SHP77 treated with DMSO at 0.1 percent for 48 hours (cell line): ENCODE measurements around the gene HGF.
"Not testable (repeated sequence)": the region's sequence is repeated elsewhere in the genome, so short reads cannot be mapped to it uniquely, and the experiment has no call there.

Experiments
- DNase-seq: peaks from one replicate; lab custom pipeline; 2025; lab: John Stamatoyannopoulos, UW

The HGF gene

GRCh38 chr7:81769891-81770727 lies at the start of gene HGF:
TSS of gene HGF (minus strand) at chr7:81770047. CDS start at chr7:81769971, 76 bp downstream.
- DNase-seq, result no peak

- peak; percentile 26 for DNase-seq
Measured at GRCh38 chr7:81816312-81816711, 46.5 kb upstream of the HGF start.

DNA sequence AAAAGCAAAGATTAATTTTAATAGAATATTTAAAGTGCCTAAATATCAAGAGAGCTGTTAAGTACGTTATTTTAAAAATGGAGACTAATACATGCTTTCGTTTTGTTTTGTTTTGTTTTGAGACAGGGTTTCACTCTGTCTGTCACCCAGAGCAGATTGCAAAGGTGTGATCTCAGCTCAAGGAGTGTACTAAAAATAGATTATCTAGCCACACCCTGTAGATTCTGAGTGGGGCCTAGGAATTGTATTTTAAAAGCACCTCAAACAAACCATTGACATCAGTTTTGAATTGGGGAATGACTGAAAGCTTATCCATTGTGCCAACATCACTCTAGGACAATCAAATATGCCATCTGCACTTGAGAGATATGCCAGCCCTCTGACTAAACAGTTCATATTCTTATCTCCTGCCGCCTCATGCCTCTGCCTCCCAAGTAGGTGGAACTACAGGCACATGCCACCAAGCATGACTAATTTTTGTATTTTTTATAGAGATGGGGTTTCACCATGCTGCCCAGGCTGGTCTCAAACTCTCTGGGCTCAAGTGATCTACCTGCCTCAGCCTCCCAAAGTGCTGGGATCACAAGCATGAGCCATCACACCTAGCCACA lies 43.1 kb upstream of the HGF start:
- DNase-seq, result peak; percentile 31

DNA sequence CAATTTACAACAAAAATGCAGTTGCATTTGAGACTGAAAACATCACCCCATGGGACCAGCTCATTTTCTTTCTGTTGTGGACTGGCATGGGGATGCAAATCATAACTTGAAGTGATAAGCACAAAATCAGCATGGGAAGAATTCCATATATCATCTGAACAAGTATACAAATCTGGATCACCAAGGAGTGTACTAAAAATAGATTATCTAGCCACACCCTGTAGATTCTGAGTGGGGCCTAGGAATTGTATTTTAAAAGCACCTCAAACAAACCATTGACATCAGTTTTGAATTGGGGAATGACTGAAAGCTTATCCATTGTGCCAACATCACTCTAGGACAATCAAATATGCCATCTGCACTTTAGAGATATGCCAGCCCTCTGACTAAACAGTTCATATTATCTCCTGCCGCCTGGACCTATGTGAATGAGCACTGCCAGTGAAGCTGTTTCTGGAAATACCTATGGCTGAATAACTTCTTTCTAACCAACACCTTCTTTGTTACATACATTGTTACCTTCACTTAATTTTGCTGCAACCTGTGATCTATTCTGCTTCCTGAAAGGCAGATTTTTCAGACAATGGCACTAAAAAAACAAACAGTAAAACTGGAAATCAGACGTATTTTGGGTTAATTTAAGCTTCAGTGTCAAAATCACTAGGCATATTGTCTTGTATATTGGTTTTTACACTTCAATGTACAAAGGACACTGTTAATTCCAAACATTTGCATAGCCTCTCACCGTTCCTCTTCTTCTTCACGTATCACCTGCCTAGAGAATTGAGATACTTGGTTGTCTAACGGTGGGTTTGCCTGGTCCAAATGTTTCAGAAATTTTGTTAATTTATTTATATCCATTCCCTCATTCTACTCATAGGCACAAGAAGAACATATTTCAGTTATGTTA lies 42.4 kb upstream of the HGF start:
- no peak for DNase-seq

DNA sequence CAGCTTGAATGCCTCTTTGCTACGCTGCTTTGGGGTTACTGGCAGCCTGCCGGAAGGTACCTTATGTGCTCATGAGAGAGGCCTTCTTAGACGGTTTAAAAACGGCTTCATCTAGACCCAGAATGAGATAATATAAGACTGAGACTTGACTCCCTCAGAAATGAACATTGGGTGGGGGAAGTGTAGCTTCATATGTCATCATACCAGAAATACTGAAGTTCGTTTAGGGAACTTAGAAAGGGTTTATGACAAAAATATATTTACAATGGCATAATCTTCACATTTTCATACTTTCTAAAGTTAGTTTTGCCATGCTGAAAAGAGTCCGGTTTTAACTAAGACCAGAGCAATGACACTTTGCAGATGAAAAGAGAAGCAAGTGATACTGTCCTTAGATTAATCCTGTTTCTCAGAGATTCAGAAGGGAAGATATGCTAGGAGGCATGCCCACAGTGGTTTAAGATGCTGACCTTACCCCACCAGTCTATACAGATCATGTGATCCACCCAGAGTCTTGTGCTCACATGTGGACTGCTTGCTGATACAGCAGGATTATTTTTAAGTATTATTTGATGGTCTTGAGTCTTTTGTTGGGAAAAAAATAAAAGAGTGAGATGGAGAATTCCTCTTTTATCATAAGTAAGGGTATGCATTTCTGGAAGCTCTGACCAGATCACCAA lies 40.8 kb upstream of the HGF start:
- no peak for DNase-seq

GRCh38 chr7:81808310-81808709 lies 38.5 kb upstream of the HGF start:
- not testable (repeated sequence) for DNase-seq

- no peak for DNase-seq
Measured at GRCh38 chr7:81803267-81803666, 33.4 kb upstream of the HGF start.

DNA sequence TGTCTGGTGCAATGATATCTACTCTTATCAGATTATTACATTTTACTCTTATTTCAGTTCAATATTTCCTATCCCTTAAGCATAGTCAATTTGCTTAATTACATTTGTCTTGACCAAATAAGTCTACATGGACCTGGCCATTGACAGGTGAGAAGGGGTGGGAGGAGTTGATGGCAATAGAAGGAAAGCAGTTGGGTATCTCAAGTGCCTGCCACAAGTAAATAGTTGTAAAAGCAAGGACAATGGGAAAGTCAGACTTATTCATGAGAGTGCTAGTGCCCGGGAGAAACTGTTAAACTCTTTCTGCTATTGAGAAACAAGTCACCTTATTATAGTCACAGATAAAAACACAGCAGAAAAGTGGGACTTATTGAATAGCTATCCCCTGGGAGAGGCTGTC lies 32.4 kb upstream of the HGF start:
- DNase-seq, result no peak

DNA sequence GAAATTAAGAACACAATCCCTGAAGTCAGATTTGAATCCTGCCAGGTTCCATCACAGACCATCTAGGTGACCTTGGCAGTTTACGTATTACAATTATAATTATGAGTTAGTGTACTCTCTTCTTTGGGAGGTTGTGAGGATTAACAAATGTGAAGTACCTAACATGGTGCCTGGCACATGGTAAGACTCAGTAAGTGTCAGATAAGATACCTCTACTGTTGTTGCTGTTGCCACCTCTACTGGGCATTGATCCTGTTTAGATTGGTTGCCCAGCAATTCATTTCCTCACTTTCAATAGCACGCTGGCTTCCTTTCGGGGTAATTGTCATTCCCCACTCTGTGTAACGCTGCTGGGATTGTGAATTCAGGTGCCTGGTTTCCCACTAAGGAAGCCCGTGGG lies 31.7 kb upstream of the HGF start:
- no peak for DNase-seq

GRCh38 chr7:81791568-81792518 lies 22.0 kb upstream of the HGF start:
- no peak for DNase-seq

- no peak for DNase-seq
Measured at GRCh38 chr7:81790686-81791085, 20.8 kb upstream of the HGF start.

GRCh38 chr7:81790120-81790500 lies 20.3 kb upstream of the HGF start:
- no peak for DNase-seq

- DNase-seq, result no peak
Measured at GRCh38 chr7:81789406-81790119, 19.7 kb upstream of the HGF start.

DNA sequence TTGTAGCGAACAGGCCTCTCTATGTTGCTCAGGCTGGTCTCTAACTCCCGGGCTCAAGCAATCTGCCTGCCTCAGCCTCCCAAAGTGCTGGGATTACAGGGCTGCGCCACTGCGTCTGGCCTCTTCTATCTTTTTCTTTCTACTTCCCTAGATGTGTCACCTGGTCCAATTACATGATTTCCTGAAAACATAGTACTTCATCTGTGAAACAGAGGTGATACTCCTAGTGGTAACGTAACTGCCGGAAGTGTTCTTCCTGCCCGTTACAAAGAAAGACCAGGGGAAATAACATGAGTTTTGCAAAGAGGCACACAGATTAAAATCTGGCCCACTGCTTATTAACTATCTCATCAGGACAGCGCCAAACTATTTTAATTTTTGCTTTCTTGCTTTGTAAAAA lies 18.4 kb upstream of the HGF start:
- DNase-seq, result no peak

DNA sequence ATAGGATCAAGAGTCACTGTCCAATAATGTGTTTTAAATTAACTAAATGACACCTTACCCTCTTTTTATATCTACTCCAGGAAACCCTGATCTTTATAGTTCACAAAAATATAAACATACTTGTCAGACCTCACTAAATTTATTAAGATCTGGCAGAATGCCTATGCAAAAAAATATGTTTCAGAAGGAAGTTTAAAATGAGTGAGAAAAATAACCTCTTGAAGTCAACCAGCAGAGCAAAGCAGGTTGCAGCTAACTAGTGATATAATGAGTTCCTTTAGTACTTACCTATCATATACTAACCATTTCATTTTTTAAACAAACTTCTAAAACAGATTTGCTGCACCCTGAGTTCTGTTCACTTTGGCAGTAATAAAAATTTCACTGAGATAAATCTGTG lies 14.0 kb upstream of the HGF start:
- DNase-seq, result no peak

DNA sequence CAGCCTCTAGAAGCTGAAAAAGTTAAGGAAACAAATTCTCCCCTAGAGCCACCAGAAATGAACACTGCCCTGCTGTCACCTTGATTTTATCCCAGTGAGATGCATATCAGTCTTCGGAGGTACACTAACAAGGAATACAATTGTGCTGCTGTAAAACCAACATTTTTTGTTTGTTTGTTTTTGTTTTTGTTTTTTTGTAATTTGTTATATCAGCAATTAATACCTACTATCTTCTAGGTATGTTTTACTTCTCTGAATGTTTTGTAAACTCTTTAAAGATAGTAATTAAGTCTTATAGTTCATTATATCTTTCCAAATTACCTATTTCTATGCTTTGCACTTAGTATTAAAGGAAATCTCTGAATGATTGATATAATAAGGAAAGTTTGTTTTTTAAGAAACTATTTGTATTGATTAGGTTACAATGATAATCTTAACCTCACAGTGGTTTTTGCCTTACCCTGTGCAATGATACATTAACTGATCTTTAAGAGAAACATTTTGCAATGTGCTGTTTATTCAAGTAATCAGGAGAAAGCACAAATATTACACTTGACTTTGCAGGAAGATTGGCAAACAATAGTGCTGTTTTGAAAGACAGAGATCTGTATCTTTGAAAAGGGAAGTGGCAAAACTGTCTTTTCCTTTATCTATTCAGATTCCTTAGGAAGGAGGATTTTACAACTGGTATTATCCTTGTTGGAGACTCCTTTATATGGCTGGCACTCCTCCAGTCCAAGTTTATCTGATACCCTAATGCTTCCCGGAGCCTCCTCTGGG lies 11.3 kb upstream of the HGF start:
- no peak for DNase-seq

DNA sequence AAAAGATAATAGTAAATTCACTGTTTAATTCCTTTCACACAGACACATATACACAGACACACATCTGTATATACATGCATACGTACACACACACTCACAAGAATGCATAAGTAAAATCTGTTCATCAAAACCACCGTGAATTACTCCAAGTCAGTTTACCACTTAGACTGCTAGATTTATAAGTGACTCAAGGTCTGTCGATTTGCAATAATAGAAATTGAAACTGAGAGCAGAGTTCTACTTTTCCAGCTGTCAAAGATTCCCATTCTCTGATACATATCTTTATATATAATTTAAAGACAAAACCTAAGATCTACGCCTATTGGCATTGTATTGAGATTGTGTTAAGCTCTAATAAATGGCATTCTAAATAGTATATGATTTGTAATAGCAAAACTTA lies 9.9 kb upstream of the HGF start:
- no peak for DNase-seq

GRCh38 chr7:81777697-81778096 lies 7.8 kb upstream of the HGF start:
- DNase-seq, result no peak

- DNase-seq, result no peak
Measured at GRCh38 chr7:81776948-81777630, 7.2 kb upstream of the HGF start.
